ENCODE data around the gene BTBD16.

Gene BTBD16

DNA sequence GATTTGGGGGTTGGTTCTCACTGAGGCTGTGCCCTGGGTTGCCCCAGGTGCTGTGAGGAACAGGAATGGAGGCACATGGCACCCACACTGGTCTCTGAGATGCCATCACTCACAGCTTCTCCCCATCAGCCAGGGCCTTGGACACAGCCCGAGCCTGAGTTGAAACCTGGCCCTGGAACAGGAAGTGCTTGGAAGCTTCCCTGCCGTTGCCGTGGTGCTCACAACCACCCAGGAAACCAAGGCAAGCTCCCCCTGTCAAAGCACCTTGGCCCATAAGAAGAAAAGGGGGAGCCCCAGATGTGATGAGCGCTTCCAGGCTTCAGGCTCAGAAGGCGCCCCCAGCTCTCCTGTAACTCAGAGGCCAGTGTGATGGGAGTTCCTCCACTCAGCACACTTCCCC, at the start of gene BTBD16:
Gene BTBD16, plus strand, starts transcription at position 221 of the 400 bp plus-strand sequence. CDS start 3,786 bp downstream, outside the sequence.
- no peak for DNase-seq

DNA sequence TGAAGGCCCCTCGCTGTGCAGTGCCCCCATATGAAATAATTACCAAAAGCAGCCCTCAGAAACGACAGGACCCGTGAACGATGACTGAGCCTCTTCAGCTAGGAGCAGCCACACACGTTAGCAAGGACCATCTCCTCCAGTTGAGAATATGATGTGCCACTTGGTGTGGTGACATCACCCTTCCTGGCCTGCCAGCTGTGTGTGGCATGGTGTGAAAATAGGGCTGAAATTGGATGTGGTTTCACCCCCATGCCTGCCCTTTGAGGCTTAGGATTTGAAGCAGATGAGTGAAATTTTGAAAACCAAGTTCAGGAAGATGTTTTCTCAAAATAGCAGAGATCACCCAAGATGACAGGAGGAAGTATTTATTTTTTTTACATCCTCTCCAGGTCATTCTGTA, 49.1 kb upstream of the BTBD16 start:
- no peak for DNase-seq

GRCh38 chr10:122222638-122223037, 48.5 kb upstream of the BTBD16 start:
- no peak for DNase-seq

- DNase-seq = no peak
These were observed 46.9 kb upstream of the BTBD16 start for GRCh38 chr10:122224159-122224558.

GRCh38 chr10:122225330-122225729, 45.8 kb upstream of the BTBD16 start:
- no peak for DNase-seq

- DNase-seq = no peak
These were observed 43.3 kb upstream of the BTBD16 start for GRCh38 chr10:122227754-122228153.

DNA sequence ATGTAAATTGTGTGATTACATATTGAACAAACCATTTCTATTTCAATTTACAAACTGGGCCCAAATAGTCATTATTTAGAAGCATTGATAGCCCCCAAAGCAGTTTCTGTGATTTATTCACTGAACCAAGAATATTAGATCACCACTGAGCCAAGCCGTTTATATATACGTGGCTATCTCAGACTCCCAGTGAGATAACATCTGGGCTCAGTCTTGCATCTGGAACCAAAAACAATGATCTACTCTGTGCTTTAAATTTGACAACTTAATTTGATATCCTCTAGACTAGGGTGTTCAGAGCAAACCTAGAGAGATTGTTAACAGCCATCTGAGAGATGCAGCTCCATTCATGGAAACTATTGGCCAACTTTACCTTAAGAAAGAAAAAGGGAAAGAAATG, 41.4 kb upstream of the BTBD16 start:
- no peak for DNase-seq

DNA sequence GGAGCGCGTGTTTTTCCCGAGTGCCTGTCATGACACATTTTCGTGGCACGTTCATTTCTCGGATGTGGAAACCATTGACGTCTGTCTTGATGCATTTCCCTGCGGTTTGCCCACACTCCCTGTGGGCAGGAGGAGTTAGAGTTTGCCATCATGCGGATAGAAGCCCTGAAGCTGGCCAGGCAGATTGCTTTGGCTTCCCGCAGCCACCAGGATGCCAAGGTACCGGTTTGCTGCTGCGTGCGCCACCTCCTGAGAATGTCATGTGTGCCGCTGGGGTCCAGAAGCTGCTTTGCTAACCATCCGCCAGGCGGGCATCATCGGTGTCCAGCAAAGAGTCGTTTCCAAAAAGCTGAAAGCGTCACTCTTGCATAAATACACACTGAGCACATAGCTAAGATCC, 40.9 kb upstream of the BTBD16 start:
- no peak for DNase-seq

- no peak for DNase-seq
These were observed 38.3 kb upstream of the BTBD16 start for GRCh38 chr10:122232769-122233168.

DNA sequence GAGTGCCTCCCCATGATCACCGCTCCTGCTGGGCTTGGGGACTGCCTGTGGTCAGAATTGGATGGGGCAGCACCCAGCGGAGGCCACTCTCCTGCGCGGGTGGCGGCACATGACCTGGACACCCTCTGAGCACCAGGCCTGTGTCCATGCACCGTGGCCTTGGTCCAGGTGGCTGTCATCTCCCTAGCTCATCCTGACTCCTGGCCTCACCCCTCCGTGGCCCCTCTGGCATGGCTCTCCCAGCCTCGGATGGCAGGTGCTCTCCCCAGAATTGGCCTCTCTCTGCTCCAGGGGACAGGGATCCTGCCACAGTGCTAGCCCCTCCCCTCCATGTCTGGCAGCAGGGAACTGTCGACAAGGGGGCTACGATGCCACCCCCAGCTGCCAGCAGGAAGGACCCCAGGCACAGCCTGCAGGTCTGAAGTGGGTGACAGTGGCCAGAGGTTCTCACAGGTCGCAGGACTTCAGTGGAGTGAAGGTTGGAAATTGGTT, 37.2 kb upstream of the BTBD16 start:
- no peak for DNase-seq

DNA sequence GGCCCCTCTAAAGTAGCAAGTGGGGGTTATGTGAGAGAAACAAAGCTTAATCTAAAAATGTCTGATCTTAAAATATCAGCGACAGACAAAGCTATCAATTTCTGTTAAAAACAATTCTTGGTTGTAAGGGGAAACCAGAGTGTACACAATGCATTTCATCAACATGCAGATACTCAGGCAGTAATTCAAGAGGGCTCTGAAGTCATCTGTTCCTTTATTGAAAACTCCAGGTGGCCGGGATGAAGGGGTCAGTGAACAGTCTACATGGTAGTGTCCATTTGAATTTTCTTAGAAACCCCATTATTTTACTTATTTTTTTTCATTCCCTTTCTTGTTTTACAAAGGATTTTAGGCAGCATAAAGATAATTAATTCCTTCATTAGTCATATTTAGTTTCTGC, 36.7 kb upstream of the BTBD16 start:
- no peak for DNase-seq

GRCh38 chr10:122236690-122237306, 34.3 kb upstream of the BTBD16 start:
- no peak for DNase-seq

- no peak for DNase-seq
These were observed 33.6 kb upstream of the BTBD16 start for GRCh38 chr10:122237331-122237990.

- DNase-seq = no peak
These were observed 31.4 kb upstream of the BTBD16 start for GRCh38 chr10:122239578-122240257.

GRCh38 chr10:122240401-122240800, 30.7 kb upstream of the BTBD16 start:
- DNase-seq = no peak

GRCh38 chr10:122241836-122242235, 29.3 kb upstream of the BTBD16 start:
- no peak for DNase-seq

- DNase-seq = no peak
These were observed 27.5 kb upstream of the BTBD16 start for GRCh38 chr10:122243550-122243949.

- DNase-seq = no peak
These were observed 26.8 kb upstream of the BTBD16 start for GRCh38 chr10:122244001-122244975.

- no peak for DNase-seq
These were observed 26.0 kb upstream of the BTBD16 start for GRCh38 chr10:122245136-122245535.

GRCh38 chr10:122245897-122246296, 25.2 kb upstream of the BTBD16 start:
- DNase-seq = no peak

GRCh38 chr10:122246830-122247520, 24.1 kb upstream of the BTBD16 start:
- DNase-seq = no peak

Data from CD4-positive, alpha-beta T cell treated with Interferon alpha-2 for 1 hour (primary cell).